Muscle of arm (tissue), 12 donors: ENCODE measurements around the gene OTOP3. TPM values are rescaled to one million over a fixed set of nuclear protein-coding genes. Genes with fewer than 3 reads are reported as not detected.
"Not testable (repeated sequence)": the region's sequence is repeated elsewhere in the genome, so short reads cannot be mapped to it uniquely, and the experiment has no call there.

Experiments used
- DNase-seq: peaks from one replicate; pipeline ENCODE4 v3.0.0-alpha.2; 2013
- polyA plus RNA-seq, 12 donors: library from polyadenylated mRNA; unstranded; fragments of 120-200 nt; gene quantifications; one replicate each; pipeline ENCODE4 v1.2.1, GENCODE V29; 2013; ENCODE audit not compliant: insufficient read length in 12 of 12

OTOP3 gene
- polyA plus RNA-seq, 12 donors, result not detected

DNA sequence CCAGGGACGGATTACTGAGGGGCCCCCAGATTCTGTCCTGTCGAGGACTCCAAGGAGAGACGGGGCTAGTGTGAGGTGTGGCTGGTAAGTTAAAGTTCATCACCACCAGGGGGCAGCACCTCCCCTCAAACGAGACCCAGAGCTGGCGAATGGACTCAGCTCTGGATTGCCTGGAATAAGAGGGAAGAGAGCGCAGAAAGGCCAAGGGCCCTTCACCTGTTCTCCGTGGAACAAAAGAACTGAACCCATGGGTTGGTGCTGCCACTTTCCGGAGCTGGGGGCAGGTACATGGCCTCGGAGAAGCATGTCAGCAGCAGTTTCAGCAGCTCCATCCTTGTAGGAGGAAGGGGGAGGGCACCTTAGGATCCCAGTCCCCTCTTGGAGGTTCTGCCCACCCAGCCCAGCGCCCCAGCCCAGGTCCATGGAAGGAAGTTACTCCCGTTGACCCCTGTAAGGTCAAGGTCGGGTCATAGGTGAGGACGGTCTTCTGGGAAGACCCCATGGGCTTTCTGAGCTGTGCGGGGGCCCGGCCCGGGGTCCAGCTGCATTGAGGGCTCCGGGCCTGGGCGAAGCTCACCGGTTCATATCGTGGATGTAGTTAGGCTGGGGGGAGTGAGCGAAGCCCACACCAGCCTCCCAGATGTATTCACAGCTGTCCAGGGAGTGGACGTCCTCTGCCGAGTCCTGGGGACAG is 26.1 kb downstream of the OTOP3 start:
- DNase-seq, result peak; percentile 89

DNA sequence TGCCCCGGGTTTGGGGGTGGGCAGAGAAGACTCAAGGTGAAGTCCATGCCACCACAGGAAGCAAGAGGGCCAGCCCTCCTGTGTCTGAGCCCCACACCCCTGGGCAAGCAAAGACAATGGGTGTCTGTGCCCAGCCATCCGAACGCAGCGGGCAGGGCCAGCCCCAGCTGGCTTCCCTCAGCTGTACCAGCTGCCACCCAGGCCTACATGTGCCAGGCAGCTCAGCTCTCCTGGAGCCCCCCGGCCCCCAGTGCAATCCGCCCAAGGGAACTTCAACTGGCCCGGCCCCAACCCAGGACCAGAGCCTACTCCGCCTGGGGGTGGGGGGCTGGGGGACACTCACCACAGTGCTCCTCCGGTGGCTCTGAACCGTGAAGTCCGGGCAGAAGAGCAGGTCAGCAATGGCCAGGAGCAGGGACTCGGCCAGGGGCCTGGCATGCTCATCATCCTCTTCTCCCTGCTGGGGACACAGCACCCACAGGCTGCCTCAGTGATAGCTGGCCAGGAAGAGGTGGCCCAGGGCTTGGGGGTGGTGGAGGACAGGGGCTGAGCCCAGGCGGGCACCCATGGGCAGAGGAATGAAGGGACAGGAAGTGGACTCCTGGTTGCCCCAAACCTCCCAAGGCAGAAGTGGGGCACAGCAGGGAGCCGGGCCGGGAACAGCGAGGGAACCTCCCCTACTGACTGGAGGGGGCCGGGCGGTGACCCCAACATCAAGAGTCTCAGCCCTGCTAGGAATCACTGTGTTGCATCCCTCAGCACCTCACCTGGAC is 27.1 kb downstream of the OTOP3 start:
- no peak for DNase-seq

DNA sequence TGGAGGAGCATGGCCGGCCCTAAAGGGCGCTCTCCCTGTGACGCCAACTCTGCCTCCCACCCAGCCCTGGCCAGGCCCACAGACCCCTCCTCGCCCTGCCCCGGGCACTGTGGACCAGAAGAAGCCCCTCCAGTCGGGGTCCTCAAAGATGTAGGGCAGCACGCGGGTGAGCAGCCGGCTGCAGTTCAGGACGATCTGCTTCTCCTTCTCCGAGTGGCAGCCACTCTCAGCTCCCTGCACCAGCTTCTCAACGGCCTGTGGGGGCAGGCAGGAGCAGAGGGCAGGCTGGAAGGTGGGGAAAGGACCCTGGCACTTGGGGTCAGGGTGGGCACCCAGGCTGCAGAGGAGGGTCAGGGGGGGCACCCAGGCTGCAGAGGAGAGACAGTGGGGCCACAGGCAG is 28.0 kb downstream of the OTOP3 start:
- DNase-seq, result no peak

DNA sequence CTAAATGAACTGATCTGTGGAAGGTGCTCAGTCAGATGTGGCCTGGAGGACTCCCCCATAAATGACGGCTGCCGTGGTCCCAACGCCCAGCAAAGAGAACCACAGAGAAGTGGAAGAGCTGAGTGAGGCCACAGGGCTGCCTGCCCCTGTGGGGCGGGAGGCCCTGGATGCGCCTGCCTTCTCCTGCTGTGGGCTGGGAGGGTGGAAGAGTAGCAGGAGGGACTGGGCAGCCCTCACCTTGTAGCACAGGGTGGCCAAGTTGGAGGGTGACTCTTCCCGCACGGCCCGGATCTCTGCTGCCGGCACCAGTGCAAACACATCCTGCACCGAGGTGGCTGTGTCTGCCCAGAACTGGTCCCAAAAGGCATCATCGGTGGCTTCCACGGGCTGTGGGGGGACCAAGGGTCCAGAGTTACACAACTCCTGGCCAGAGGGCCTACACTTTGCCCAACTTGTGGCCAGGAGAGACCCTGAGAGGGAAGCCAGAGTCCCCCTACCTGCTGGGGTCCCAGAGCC is 28.6 kb downstream of the OTOP3 start:
- no peak for DNase-seq

DNA sequence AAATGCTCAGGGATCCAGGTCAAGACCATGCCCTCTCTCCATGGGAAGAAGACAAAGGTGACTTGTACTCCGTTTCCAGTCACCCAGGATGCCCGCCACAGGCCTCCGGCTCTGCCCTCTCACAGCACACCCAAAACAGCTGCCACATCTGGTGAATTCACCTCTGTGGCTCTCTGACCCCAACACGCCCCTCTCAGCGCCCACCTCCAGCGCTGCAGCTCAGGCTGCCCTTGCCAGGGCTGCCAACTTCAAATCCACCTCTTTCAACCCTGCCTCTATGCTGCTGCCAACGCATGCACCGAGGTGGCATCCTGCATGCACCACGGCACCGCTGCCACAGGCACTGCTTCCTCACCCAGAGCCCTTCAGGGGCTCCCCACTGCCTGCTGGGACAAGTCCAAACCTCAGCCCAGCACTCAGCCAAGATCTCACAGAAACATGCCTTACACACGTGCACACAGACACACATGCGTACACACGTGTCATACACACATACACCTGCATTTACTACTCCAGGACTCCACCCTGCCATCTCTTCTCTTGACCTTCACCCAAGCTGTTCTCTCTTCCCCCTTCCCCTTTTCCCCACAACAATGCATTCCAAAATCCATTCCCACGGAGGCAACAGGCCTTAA is 29.4 kb downstream of the OTOP3 start:
- no peak for DNase-seq

DNA sequence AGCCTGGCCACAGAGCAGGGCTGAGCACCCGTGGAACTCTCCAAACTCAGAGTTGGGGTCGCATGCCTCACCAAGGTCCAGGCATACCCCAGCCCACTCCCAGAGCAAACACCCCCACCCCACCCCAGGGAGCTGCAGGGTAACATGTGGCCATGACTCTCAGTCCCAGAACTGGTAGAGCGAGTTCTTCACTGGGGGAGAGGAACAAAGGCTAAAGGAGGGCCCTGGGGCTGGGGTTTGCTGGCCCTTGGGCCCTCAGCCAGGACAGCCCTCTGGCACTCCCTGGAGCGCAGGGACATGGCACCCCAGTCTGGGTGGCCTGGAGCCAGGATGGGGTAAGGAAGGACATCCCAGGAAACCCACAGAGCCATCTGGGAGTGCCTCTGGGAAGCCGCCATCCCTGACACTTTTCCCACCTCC is 32.7 kb downstream of the OTOP3 start:
- DNase-seq, result no peak

DNA sequence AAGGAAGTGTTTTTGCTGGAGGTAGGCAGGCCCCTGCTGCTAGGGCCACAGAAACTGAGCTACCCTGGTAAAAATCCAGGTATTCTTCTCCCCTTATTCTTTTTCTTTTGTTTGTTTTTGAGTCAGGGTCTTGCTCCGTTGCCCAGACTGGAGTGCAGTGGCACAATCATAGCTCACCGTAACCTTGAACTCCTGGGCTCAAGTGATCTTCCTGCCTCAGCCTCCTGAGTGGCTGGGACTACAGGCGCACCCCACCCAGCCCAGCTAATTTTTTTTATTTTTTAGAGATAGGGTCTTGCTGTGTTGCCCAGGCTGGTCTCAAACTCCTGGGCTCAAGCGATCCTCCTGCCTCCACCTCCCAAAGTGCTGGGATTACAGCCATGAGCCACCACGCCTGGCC is 33.8 kb downstream of the OTOP3 start:
- not testable (repeated sequence) for DNase-seq

DNA sequence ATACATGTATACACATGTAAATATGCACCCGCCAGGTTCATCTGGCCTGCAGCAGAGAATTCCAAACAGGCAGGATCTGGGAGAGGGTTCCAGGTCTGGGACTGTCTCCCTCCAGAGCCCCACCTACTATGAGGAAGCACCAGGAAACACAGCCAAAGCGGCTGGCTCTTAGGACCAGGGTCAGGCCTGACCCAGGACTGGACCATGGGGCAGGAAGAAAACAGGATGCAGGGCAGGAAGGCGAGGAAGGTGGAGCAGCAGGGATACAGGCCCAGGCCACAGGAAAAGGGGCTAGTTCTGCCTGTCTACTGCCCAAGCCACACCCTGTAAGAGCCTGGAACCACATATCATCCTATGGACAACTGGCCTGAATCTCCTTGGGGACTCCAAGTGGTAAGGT is 34.7 kb downstream of the OTOP3 start:
- no peak for DNase-seq

DNA sequence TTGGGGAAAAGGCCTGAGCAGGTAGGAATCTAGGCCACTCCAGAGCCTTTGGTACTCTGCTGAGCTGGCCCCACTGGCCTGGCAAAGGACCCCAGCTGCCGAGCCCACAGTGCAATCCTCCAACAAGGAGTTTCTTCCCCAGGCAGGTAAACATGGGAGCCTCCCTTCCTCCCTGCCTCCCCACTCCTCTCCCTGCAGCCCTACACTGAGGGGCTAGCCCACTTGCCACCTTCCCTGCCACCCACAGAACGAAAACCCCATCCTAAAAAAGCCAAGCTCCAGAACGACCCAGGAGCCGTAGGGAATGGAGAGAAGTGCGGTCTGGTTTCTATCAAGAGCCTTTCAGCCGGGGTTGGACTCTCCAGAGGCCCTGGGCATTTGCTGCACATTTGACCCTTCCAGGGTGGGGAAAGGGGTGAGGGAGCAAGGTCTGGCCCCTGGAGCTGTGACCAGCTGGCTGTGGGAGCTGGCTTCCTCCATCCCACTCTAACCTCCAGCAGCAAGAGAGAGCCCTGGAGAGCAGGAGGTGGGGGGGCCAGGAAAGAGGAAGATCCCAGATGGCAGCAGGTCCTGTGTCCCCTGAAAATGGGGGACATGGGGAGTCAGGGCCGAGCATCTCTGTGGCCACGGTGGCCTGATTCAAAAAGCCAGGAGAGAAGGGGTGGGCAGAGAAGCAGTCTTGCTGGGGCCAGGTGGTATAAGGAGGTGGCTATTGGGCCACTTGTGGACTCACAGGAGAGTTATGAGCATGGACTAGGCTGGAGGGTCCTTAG is 35.6 kb downstream of the OTOP3 start:
- no peak for DNase-seq

DNA sequence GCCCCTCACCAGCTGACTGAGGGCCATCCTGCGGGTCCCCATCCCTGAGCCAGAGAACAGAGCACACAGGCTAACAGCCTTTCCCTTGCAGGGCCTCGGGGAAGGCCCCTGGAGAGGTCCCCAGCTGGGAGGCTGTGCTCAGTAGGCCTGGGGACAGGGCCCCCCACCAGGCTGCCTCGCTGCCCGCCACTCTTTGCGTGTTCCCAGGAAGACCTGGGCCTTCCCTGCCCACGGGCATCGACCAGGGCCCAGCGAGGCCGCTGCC is 36.1 kb downstream of the OTOP3 start:
- no peak for DNase-seq

DNA sequence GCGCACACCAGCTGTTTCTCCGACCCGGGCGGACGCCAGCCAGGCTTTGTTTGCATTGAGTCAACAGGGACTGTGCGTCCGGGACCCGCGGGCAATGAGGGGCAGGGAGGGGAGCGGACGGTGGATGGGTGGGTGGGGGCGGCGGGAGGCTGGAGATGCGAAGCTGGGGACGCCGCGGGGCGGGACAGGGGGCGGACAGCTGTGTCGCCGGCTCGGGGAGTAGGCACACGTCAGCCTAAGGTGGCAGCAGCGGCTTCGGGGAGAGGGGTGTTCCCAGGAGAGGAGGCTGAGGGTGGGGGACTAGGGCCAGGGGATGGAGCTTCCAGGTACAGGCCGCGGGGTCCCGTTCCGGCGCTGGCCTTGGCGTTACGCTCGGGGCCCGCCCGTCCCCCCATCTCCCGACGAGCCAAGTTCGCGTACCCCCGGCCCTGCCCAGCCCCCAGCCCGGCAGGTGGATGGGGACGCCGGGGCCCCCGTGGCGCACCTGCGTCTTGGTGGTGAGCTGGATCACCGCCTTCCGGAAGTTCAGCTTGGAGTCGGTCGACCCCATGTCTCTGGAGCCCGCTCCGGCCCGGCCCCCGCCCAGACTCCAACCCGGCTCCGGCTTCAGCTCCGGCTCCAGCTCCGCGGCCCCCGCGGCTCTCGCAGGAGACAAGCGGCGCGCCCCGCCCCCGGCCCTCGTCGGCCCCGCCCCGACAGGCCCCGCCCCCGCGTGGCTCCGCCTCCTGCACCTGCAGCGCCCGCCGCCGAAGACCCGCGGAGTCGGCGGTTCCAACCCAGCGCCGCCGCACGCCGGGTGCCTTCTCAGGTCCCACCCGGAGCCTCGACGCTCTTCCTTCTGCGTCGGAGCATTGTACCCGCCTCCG is 36.6 kb downstream of the OTOP3 start, which contains the start of gene HID1:
HID1 (minus strand) TSS at position 653 of the 866 bp plus-strand sequence; CDS start at position 550, 103 bp downstream.
- DNase-seq, result no peak

DNA sequence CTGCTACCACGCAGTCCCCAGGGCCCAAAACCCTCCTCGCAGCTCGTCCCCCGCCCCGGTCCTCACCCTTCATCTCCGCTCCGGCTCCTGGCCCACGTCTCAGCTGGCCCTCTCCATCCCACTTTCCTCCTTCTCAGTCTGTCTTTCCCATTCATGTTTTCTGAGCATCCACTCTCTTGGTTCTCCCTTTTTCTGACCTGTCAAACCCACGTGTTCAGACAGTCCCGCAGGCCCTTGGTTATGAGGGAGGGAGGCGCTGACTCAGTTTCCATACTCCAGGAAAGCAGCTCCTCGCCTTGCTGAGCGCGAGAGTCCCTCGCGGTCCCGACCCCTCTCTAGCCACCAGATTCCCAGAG is 37.3 kb downstream of the OTOP3 start:
- DNase-seq, result no peak

DNA sequence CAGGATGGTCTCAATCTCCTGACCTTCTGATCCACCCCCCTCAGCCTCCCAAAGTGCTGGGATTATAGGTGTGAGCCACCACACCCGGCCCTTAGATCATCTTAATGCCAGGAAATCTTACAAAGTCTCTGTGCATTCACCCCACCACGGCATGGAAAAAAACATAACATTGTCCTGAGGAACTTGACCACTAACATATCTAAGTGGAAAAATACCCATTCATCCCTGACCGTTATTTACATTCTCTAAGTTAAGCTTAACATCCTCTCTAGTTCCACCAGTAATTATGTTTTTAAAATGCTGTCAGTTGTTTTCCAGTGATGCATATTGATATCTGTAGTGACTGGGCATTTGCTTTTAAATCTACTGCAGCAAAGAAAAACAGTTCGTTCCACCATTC is 40.2 kb downstream of the OTOP3 start:
- DNase-seq, result no peak

DNA sequence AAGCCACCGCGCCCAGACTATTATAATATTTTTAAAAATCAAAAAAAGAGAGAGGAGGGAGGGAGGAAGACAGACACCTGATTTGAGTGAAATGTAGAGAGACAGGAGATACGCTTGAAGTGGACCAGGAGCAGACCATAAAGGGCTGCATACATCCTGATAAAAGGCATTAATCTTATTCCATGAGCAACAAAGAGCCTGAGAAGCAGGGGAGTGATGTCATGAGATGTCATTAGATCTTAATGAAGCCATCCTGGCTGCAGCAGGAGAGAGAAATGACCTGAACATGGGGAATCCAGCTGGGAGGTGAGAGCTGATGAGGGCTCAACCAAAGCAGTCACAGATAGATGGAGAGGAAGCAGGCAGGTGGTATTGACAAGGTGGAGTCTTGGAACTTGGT is 42.1 kb downstream of the OTOP3 start:
- no peak for DNase-seq

DNA sequence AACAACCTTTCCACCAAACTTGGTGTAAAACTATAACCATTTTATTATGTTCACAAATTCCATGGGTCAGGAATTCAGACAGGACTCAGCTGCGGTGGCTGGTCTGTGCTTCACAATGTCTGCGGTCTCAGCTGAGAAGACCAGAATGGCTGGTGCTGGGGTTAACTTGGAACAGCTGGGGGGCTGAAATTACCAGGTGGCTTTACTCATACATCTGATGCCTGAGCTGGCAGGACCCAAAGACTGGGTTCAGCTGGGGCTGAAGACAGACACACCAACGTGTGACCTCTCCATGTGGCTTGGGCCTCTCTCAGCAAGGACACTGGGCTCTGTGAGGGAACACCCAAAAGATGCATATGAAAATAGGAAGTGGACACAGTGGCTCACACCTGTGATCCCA is 42.5 kb downstream of the OTOP3 start:
- DNase-seq, result no peak

DNA sequence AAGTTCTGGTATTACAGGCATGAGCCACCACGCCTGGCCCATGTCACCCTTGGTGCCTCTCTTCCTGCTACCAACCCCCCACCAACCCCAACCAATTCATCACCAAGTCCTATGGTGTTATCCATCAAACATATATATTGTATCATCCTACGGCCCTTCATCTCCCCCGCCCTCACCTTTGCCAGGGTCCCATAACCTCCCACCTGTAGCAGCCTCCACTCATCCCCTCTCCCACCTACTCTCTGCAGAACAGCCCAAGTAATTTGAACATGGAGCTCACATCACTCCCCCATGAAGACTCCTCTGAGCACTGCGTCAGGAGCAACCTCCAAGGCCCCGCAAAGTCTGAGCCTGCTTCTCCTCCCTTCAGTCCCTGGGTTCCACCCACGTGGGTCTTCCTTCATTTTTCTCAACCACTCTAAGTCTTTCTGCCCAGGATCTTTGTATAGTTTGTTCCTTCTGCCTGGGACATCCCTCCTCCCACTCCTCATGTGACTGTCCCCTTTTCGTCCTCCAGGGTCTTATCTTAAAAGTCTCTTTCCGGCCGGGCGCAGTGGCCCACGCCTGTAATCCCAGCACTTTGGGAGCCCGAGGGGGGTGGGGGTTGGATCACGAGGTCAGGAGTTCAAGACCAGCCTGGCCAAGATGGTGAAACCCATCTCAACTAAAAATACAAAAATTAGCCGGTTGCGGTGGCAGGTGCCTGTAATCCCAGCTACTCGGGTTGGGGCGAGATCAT is 43.9 kb downstream of the OTOP3 start:
- no peak for DNase-seq

DNA sequence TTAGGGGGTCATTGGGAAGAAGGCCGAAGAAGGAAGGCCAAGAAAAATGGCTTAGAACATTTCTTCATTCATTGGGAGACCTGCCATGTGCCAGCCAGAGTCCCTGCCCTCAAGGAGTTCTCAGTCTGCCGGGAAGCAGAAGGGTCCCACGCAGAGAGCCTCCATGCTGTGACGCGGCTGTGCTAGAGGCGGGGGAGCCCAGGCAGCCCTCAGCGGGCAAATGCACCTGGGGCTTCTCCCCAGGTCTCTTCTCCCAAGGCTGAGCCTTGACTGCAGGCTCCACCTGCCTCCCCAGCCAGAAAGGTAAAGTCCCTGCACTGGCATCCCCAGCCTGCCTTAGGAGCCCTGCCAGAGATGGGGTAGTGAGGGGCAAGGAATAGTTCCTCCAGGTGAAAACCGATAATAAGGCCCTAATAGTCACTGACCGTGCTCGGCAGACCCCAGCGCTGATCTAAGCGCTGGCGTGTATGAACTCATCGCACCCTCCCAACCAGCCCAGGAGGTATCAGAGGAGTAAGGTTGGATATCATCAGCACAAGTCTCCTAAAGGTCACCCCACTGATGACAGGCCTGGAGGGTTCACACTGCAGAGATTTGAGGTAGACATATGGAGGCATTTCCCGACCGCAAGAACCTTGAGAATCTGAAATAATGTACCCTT is 45.8 kb downstream of the OTOP3 start:
- DNase-seq, result no peak

DNA sequence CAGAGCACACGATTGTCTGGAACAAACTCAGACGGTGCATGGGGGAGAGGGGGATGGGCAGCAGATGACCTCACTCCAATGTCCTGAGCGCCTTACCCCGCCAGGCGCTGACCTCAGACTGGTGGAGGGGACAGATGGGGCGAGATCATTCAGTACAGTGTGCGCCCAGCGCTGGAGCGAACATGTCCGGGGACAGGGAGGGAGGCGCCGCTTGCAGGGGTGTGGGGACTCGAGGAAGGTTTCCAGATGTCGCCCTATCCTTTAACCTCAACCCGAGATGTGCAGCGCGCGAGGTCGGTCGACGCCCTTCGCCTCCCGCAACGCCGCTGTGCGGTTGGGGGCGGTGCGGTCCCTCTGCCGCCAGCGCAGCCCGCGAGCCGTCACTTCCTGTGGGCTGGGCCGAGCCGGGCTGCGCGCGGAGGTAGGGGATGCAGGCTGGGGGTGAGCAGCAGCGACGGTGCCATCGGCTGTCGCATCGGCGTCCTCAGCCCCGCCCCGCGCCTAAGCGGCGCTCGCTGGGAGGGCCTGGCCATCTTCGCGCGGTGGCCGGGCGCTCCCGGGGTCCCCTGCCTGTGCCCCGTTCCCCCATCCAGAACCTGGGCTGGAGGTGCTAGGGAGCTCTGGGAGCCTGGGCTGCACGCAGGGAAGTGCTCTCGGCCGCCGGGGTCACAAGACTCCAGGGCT is 46.4 kb downstream of the OTOP3 start:
- DNase-seq, result peak; percentile 58

DNA sequence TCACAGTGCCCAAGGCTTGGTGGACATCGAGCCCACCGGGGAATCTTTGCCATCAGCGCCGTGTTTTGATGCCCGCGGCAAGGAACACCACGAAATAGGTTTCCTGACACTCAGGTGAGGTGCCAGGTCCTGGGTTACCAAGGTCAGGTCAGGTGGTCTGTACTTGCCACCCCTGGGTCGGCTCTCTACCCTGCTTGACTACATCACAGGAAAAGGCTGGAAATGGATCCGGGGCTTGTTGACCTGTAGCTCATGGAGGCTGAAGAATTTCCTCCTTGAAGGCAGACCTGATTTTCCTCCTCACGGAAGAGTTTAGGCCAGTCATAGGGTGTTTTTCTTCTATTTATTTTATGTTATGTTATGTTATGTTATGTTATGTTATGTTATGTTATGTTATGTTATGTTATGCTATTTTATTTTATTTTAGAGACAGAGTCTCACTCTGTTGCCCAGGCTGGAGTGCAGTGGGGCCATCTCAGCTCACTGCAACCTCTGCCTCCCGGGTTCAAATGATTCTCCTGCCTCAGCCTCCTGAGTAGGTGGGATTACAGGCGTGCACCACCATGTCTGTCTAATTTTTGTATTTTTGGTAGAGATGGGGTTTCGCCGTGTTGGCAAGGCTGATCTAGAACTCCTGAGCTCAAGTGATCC is 47.1 kb downstream of the OTOP3 start:
- not testable (repeated sequence) for DNase-seq
